ENCODE measurements around the gene ZG16. TPM values are rescaled to one million over a fixed set of nuclear protein-coding genes. Genes with fewer than 3 reads are reported as not detected.

ZG16 gene
- total RNA-seq, 1 experiment from 2014 or later = not detected

GRCh38 chr16:29790183-29790948 is 12.3 kb downstream of the ZG16 start, which contains the start of gene KIF22:
Gene KIF22, plus strand, starts transcription at chr16:29790751. Its CDS starts 9 bp downstream, at chr16:29790760.
- H3K36me3 Mint-ChIP-seq = peaks cover 17% of the 10 kb centered on the region
- ATAC-seq (peak; percentile 96), DNase-seq (ENCODE audit: low spot score) (peak; percentile 100)
- ChIA-PET POLR2A (interaction anchor here (0.6 to 1.6 kb wide), 11 partner anchors 12 to 241 kb away, joined by 3 to 6 read pairs (median 4); partner anchors contain the start of genes MAZ and SPN), CTCF (interaction anchor here (0.5 to 2.7 kb wide), 35 partner anchors 12 to 1698 kb away, joined by 3 to 28 read pairs (median 5); partner anchors contain the start of genes ASPHD1, CDIPT, MAZ and PAGR1)
- H3K27ac Mint-ChIP-seq = peak within 1 kb of the TSS; percentile 97
- peak within 1 kb of the TSS; percentile 98 for H3K4me3 Mint-ChIP-seq
- H3K9me3 Mint-ChIP-seq = no peaks in the 10 kb centered on the region
- peaks cover 25% of the 10 kb centered on the region for H3K4me1 Mint-ChIP-seq
- H3K27me3 Mint-ChIP-seq (ENCODE audit: low read depth) = peaks cover 19% of the 10 kb centered on the region
- TF ChIP-seq ZNF138 (CRISPR knock-in tag; conservative IDR thresholded peaks at IDR 0.05) = no peak
- TF ChIP-seq GTF2I (CRISPR knock-in tag; conservative IDR thresholded peaks at IDR 0.05) = no peak
- TF ChIP-seq, protein P1, sequence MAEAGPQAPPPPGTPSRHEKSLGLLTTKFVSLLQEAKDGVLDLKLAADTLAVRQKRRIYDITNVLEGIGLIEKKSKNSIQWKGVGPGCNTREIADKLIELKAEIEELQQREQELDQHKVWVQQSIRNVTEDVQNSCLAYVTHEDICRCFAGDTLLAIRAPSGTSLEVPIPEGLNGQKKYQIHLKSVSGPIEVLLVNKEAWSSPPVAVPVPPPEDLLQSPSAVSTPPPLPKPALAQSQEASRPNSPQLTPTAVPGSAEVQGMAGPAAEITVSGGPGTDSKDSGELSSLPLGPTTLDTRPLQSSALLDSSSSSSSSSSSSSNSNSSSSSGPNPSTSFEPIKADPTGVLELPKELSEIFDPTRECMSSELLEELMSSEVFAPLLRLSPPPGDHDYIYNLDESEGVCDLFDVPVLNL (CRISPR knock-in tag; IDR thresholded peaks at IDR 0.05; ENCODE audit: borderline replicate concordance, low read depth) = peak; percentile 78; the same call in 1 of the 2 replicates
- no peak for TF ChIP-seq ATF2 (CRISPR knock-in tag; IDR thresholded peaks at IDR 0.05; ENCODE audit: borderline replicate concordance, low read depth)
- no peak for TF ChIP-seq NR3C1 (CRISPR knock-in tag; conservative IDR thresholded peaks at IDR 0.05; ENCODE audit: low read depth)
- TF ChIP-seq, protein P2, sequence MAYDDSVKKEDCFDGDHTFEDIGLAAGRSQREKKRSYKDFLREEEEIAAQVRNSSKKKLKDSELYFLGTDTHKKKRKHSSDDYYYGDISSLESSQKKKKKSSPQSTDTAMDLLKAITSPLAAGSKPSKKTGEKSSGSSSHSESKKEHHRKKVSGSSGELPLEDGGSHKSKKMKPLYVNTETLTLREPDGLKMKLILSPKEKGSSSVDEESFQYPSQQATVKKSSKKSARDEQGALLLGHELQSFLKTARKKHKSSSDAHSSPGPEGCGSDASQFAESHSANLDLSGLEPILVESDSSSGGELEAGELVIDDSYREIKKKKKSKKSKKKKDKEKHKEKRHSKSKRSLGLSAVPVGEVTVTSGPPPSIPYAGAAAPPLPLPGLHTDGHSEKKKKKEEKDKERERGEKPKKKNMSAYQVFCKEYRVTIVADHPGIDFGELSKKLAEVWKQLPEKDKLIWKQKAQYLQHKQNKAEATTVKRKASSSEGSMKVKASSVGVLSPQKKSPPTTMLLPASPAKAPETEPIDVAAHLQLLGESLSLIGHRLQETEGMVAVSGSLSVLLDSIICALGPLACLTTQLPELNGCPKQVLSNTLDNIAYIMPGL (CRISPR knock-in tag; IDR thresholded peaks at IDR 0.05) = peak; percentile 94
- peak; percentile 50; the same call in 1 of the 2 replicates for TF ChIP-seq FOXK1 (CRISPR knock-in tag; IDR thresholded peaks at IDR 0.05)
- 0 out of 2 replicates have a peak, but pooled peaks have one; percentile 71 for TF ChIP-seq AFF4 (CRISPR knock-in tag; IDR thresholded peaks at IDR 0.05; ENCODE audit: borderline replicate concordance)
- TF ChIP-seq NFATC4 (CRISPR knock-in tag; IDR thresholded peaks at IDR 0.05) = no peak
- TF ChIP-seq MXD4 (CRISPR knock-in tag; IDR thresholded peaks at IDR 0.05; ENCODE audit: borderline replicate concordance) = no peak
- TF ChIP-seq ZNF532 (CRISPR knock-in tag; IDR thresholded peaks at IDR 0.05; ENCODE audit: borderline replicate concordance) = no peak
- no peak for TF ChIP-seq ZNF317 (CRISPR knock-in tag; IDR thresholded peaks at IDR 0.05; ENCODE audit: borderline replicate concordance, low read depth)
- no peak for TF ChIP-seq ZNF396 (CRISPR knock-in tag; IDR thresholded peaks at IDR 0.05; ENCODE audit: borderline replicate concordance)
- no peak for TF ChIP-seq ERG (CRISPR knock-in tag; IDR thresholded peaks at IDR 0.05)
- no peak for TF ChIP-seq SOX15 (CRISPR knock-in tag; IDR thresholded peaks at IDR 0.05)
- TF ChIP-seq IRF2 (CRISPR knock-in tag; IDR thresholded peaks at IDR 0.05; ENCODE audit: borderline replicate concordance, low read depth) = no peak
- no peak; the same call in 1 of the 2 replicates for TF ChIP-seq ZNF263 (CRISPR knock-in tag; IDR thresholded peaks at IDR 0.05; ENCODE audit: low read depth)
- TF ChIP-seq JUN (CRISPR knock-in tag; IDR thresholded peaks at IDR 0.05) = no peak

Data from WTC11 (cell line).